Keratinocyte (primary cell): ENCODE measurements around the gene MXI1. TPM values are rescaled to one million over a fixed set of nuclear protein-coding genes. Genes with fewer than 3 reads are reported as not detected.

Experiments
- DNase-seq: peaks from one replicate; pipeline ENCODE4 v3.0.0-alpha.2; 2011; ENCODE audit warnings: low read depth, missing footprints, low spot score
- FAIRE-seq: peaks from 2 replicates; lab custom pipeline; 2011; peaks lifted over from hg19 to GRCh38; lab: Jason Lieb, UNC
- H2AFZ ChIP-seq: 2 replicates; pipeline ENCODE4 v1.6.0; 2012; ENCODE audit warnings: low read length, control low read depth, inconsistent platforms; ENCODE audit not compliant: control insufficient read depth
- H3K27ac ChIP-seq: 2 replicates; pipeline ENCODE4 v1.5.1; 2011; ENCODE audit warnings: low read length; ENCODE audit not compliant: control insufficient read depth, insufficient read depth
- H3K27me3 ChIP-seq: 3 replicates; pipeline ENCODE4 v1.6.0; 2011; ENCODE audit warnings: low read length; ENCODE audit not compliant: control insufficient read depth, insufficient read depth; ENCODE audit errors: extremely low read depth
- H3K36me3 ChIP-seq, 2 experiments: 2 replicates in 1 of 2; 3 replicates in 1 of 2; pipeline ENCODE4 v1.5.1; 2011; ENCODE audit warnings: low read length in 2 of 2, mild to moderate bottlenecking in 1 of 2; ENCODE audit not compliant: control insufficient read depth in 2 of 2, insufficient read depth in 2 of 2; ENCODE audit errors: extremely low read depth in 1 of 2
- H3K4me1 ChIP-seq: 3 replicates; pipeline ENCODE4 v1.5.1; 2011; ENCODE audit warnings: low read length; ENCODE audit not compliant: control insufficient read depth, insufficient read depth; ENCODE audit errors: extremely low read depth
- H3K4me2 ChIP-seq: 3 replicates; pipeline ENCODE4 v1.6.0; 2011; ENCODE audit warnings: low read depth, low read length; ENCODE audit not compliant: control insufficient read depth, insufficient read depth; ENCODE audit errors: extremely low read depth
- H3K4me3 ChIP-seq, 3 experiments: fragments of 200-600 bp in 1 of 3; sonication (generic) in 1 of 3; 2 replicates in 2 of 3; 3 replicates in 1 of 3; pipeline ENCODE4 v1.5.1; 2011 to 2016; ENCODE audit warnings: low read length in 3 of 3, mild to moderate bottlenecking in 3 of 3, control low read depth in 2 of 3, inconsistent platforms in 1 of 3, low read depth in 1 of 3, mixed read lengths in 1 of 3, mixed run types in 1 of 3, moderate library complexity in 1 of 3; ENCODE audit not compliant: control insufficient read depth in 2 of 3, insufficient read depth in 2 of 3; ENCODE audit errors: extremely low read depth in 1 of 3
- H3K79me2 ChIP-seq: 2 replicates; pipeline ENCODE4 v1.6.0; 2012; ENCODE audit warnings: low read length; ENCODE audit not compliant: control insufficient read depth, insufficient read depth
- H3K9ac ChIP-seq: 3 replicates; pipeline ENCODE4 v1.6.0; 2011; ENCODE audit warnings: low read length; ENCODE audit not compliant: control insufficient read depth, insufficient read depth; ENCODE audit errors: extremely low read depth
- H3K9me1 ChIP-seq: 3 replicates; pipeline ENCODE4 v1.6.0; 2011; ENCODE audit warnings: low read length; ENCODE audit not compliant: control insufficient read depth, insufficient read depth; ENCODE audit errors: extremely low read depth
- H3K9me3 ChIP-seq: 2 replicates; pipeline ENCODE4 v1.5.1; 2012; ENCODE audit warnings: low read depth, low read length; ENCODE audit not compliant: control insufficient read depth
- H4K20me1 ChIP-seq: 3 replicates; pipeline ENCODE4 v1.6.0; 2011; ENCODE audit warnings: low read length; ENCODE audit not compliant: control insufficient read depth, insufficient read depth; ENCODE audit errors: extremely low read depth
- EZH2 ChIP-seq: IDR thresholded peaks from one replicate; pipeline ENCODE4 v1.6.1; 2012; ENCODE audit warnings: inconsistent platforms, mild to moderate bottlenecking, low read length, moderate library complexity
- dilution Hi-C: fragments of 300-500 bp; cut with MboI; formaldehyde crosslinking; loops from one replicate; pipeline ENCODE4 v1.7.0; 2020; ENCODE audit warnings: low sequenced_read_pairs; ENCODE audit not compliant: extremely low pct_ligation_motif_present
- polyA plus RNA-seq, 5 experiments: library from polyadenylated mRNA; depleted of rRNA in 3 of 5; stranded (reverse) in 3 of 5; stranded (forward) in 1 of 5; unstranded in 1 of 5; fragments of >200 nt; gene quantifications; 1 replicate in 1 of 5; 2 replicates in 3 of 5; 3 replicates in 1 of 5; pipeline versions ENCODE4 v1.2.1 to v1.2.3, GENCODE V29; 2011 to 2012; ENCODE audit warnings: missing spikeins in 2 of 5, low read depth in 1 of 5, low replicate concordance in 1 of 5
- TF ChIP-seq, protein P1 (sequence below), 3 experiments: IDR thresholded peaks in 1 of 3; conservative IDR thresholded peaks in 1 of 3; optimal IDR thresholded peaks in 1 of 3; 2 replicates in 2 of 3; 3 replicates in 1 of 3; pipeline versions ENCODE3 to v1.5.1; 2011; ENCODE audit warnings: low read length in 3 of 3, mild to moderate bottlenecking in 3 of 3, moderate library complexity in 2 of 3, control low read depth in 1 of 3, inconsistent platforms in 1 of 3; ENCODE audit not compliant: insufficient read depth in 2 of 3; ENCODE audit errors: extremely low read depth in 1 of 3

The MXI1 gene
- polyA plus RNA-seq, 1 donor (not counting 4 experiments of a cell fraction or from before 2014, with no cell fraction given): 17.8 TPM

DNA sequence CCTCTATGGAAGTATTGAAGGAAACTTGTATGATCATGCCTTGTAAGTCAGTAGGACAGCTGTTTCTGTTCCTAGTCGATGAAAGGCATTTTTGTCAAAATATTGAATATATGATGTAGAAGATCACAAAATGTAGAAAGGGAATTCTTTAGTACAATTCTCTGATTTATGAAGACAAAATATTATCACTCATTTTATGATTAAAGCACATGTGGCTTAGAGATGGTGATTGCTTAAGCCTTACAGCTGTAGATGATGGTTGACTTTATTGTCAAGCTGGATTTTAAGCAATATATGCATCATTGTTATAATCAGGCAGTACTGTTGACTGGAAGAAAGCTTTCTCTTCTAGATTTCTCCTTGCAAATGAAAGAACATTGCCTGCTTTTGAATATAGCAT, 26.4 kb downstream of the MXI1 start:
- Histone ChIP-seq H2AFZ (no peak overlapping the region), H3K4me1 (no peaks in the 10 kb centered on the region), H3K9me3 (no peaks in the 10 kb centered on the region), H4K20me1 (no peaks in the 10 kb centered on the region), H3K79me2 (no peaks in the 10 kb centered on the region), H3K9me1 (no peaks in the 10 kb centered on the region), H3K4me3 (no peak overlapping the region), H3K36me3 (no peaks in the 10 kb centered on the region), H3K9ac (no peak overlapping the region), H3K4me2 (no peak overlapping the region), H3K27ac (no peak overlapping the region), H3K27me3 (no peaks in the 10 kb centered on the region)
- no peak for DNase-seq
- FAIRE-seq: no peak
- dilution Hi-C loops: no loop called here
- TF ChIP-seq EZH2: no peak
- TF ChIP-seq, protein P1, sequence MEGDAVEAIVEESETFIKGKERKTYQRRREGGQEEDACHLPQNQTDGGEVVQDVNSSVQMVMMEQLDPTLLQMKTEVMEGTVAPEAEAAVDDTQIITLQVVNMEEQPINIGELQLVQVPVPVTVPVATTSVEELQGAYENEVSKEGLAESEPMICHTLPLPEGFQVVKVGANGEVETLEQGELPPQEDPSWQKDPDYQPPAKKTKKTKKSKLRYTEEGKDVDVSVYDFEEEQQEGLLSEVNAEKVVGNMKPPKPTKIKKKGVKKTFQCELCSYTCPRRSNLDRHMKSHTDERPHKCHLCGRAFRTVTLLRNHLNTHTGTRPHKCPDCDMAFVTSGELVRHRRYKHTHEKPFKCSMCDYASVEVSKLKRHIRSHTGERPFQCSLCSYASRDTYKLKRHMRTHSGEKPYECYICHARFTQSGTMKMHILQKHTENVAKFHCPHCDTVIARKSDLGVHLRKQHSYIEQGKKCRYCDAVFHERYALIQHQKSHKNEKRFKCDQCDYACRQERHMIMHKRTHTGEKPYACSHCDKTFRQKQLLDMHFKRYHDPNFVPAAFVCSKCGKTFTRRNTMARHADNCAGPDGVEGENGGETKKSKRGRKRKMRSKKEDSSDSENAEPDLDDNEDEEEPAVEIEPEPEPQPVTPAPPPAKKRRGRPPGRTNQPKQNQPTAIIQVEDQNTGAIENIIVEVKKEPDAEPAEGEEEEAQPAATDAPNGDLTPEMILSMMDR (optimal IDR thresholded peaks at IDR 0.05 in 1 of 3, IDR thresholded peaks at IDR 0.05 in 1 of 3, conservative IDR thresholded peaks at IDR 0.05 in 1 of 3; ENCODE audit: extremely low read depth in 1 of 3, insufficient read depth in 2 of 3, low read length in 3 of 3): no peak

DNA sequence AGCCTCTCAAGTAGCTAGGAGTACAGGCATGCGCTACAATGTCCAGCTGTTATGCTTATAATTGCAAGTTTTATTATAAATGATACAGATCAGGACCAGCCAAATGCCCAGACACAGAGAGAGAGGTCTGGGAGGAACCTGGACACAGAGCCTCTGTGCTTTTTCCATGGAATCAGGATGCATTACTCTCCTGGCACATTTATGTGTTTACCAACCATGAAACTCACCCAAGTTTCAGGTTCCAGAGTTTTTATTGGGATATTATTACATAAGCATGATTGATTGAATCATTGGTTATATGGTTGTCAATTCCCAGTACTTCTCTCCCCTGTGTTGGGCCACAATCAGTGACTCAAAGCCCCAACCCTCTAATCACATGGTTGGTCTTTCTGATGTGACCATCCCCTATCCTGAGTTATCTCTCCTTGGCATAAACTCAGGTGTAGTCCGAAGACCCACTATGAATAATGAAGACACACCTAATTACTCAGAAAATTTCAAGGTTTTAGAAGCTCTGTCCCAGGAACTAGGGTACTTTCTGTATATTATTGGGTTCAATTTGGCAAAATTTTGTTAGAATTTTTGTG, 30.6 kb downstream of the MXI1 start:
- TF ChIP-seq, protein P1 (optimal IDR thresholded peaks at IDR 0.05 in 1 of 3, IDR thresholded peaks at IDR 0.05 in 1 of 3, conservative IDR thresholded peaks at IDR 0.05 in 1 of 3; ENCODE audit: extremely low read depth in 1 of 3, insufficient read depth in 2 of 3, low read length in 3 of 3): no peak
- TF ChIP-seq EZH2: no peak
- no peak for FAIRE-seq

More for the DNA sequence above, 30.6 kb downstream of the MXI1 start:
- Histone ChIP-seq H3K27me3 (no peaks in the 10 kb centered on the region), H3K9me1 (no peaks in the 10 kb centered on the region), H3K36me3 (no peaks in the 10 kb centered on the region), H3K4me2 (no peak overlapping the region), H3K9ac (no peak overlapping the region), H3K79me2 (no peaks in the 10 kb centered on the region), H3K9me3 (no peaks in the 10 kb centered on the region), H4K20me1 (no peaks in the 10 kb centered on the region), H3K27ac (no peak overlapping the region), H2AFZ (no peak overlapping the region), H3K4me3 (no peak overlapping the region), H3K4me1 (no peaks in the 10 kb centered on the region)
- dilution Hi-C loops: no loop called here
- no peak for DNase-seq
